ENCODE measurements around the gene RPA3. TPM values are rescaled to one million over a fixed set of nuclear protein-coding genes. Genes with fewer than 3 reads are reported as not detected.

The RPA3 gene
- total RNA-seq, 1 donor from 2014 or later: 128 TPM

GRCh38 chr7:7742223-7742622 lies 23.8 kb upstream of the RPA3 start:
- Histone ChIP-seq H3F3A (ENCODE audit: low read depth) (peaks cover 25% of the 10 kb centered on the region), H2AFZ (replicated peaks) (no peak overlapping the region), H3K4me2 (no peak overlapping the region), H3K4me1 (peaks cover 33% of the 10 kb centered on the region), H4K20me1 (ENCODE audit: low read depth) (no peaks in the 10 kb centered on the region), H3K9me3 (ENCODE audit: low read depth) (no peaks in the 10 kb centered on the region), H3K79me2 (ENCODE audit: low read depth) (no peaks in the 10 kb centered on the region), H3K27ac (no peak overlapping the region), H3K4me3 (no peak overlapping the region), H3K27me3 (no peaks in the 10 kb centered on the region), H3K9ac (no peak overlapping the region), H3K36me3 (no peaks in the 10 kb centered on the region)
- TF ChIP-seq CTCF (IDR thresholded peaks at IDR 0.05) (no peak), EZH2phosphoT487 (IDR thresholded peaks at IDR 0.05) (no peak), EZH2 (IDR thresholded peaks at IDR 0.05) (no peak)
- no peaks in the 10 kb centered on the region for H3K9me3 Mint-ChIP-seq
- no peak overlapping the region for H3K4me3 Mint-ChIP-seq
- H3K4me1 Mint-ChIP-seq: peaks cover 16% of the 10 kb centered on the region
- no peaks in the 10 kb centered on the region for H3K36me3 Mint-ChIP-seq
- DNase-seq (ENCODE audit: low spot score): no peak
- H3K27ac Mint-ChIP-seq: no peak overlapping the region
- no peaks in the 10 kb centered on the region for H3K27me3 Mint-ChIP-seq (ENCODE audit: insufficient read depth, low read depth)

DNA sequence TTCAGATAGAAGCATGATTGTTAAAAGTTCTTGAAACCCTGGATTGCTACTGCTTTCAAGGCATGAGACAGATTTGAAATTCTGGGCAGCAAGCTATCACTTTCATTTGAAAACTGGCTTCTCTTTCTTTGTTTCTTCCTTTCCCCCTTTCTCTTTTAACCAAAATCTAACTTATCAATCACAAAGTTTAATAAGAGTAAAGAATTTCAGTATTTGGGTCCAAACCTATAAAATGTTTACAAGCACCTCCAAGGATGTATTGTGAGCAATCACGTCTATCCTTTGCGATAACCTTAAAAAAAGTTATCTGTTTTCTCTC lies 21.6 kb upstream of the RPA3 start:
- Mint-ChIP-seq H3K9me3 (no peaks in the 10 kb centered on the region), H3K4me3 (no peak overlapping the region), H3K27ac (no peak overlapping the region), H3K4me1 (peaks cover 25% of the 10 kb centered on the region), H3K27me3 (ENCODE audit: insufficient read depth, low read depth) (no peaks in the 10 kb centered on the region), H3K36me3 (no peaks in the 10 kb centered on the region)
- Histone ChIP-seq H3K27ac (peak overlapping the region; percentile 11), H3K4me3 (no peak overlapping the region), H2AFZ (replicated peaks) (no peak overlapping the region), H3K36me3 (no peaks in the 10 kb centered on the region), H3K9ac (no peak overlapping the region), H4K20me1 (ENCODE audit: low read depth) (no peaks in the 10 kb centered on the region), H3F3A (ENCODE audit: low read depth) (peaks cover 38% of the 10 kb centered on the region), H3K4me2 (peak overlapping the region; percentile 50), H3K27me3 (no peaks in the 10 kb centered on the region), H3K79me2 (ENCODE audit: low read depth) (no peaks in the 10 kb centered on the region), H3K9me3 (ENCODE audit: low read depth) (no peaks in the 10 kb centered on the region), H3K4me1 (peaks cover 45% of the 10 kb centered on the region)
- no peak for TF ChIP-seq EZH2 (IDR thresholded peaks at IDR 0.05)
- TF ChIP-seq CTCF (IDR thresholded peaks at IDR 0.05): no peak
- no peak for TF ChIP-seq EZH2phosphoT487 (IDR thresholded peaks at IDR 0.05)
- DNase-seq (ENCODE audit: low spot score): no peak

GRCh38 chr7:7739204-7740036 lies 21.0 kb upstream of the RPA3 start:
- H3K36me3 ChIP-seq: no peaks in the 10 kb centered on the region
- H3K4me3 ChIP-seq: peak overlapping the region; percentile 6
- Mint-ChIP-seq H3K9me3 (no peaks in the 10 kb centered on the region), H3K36me3 (no peaks in the 10 kb centered on the region), H3K27ac (no peak overlapping the region), H3K27me3 (ENCODE audit: insufficient read depth, low read depth) (no peaks in the 10 kb centered on the region), H3K4me3 (no peak overlapping the region), H3K4me1 (peaks cover 25% of the 10 kb centered on the region)
- H3K27me3 ChIP-seq: no peaks in the 10 kb centered on the region
- peak; percentile 49 for DNase-seq (ENCODE audit: low spot score)
- no peaks in the 10 kb centered on the region for H4K20me1 ChIP-seq (ENCODE audit: low read depth)
- TF ChIP-seq EZH2phosphoT487 (IDR thresholded peaks at IDR 0.05): no peak
- TF ChIP-seq CTCF (IDR thresholded peaks at IDR 0.05): no peak
- TF ChIP-seq EZH2 (IDR thresholded peaks at IDR 0.05): no peak
- H3F3A ChIP-seq (ENCODE audit: low read depth): peaks cover 38% of the 10 kb centered on the region
- no peaks in the 10 kb centered on the region for H3K79me2 ChIP-seq (ENCODE audit: low read depth)
- H3K27ac ChIP-seq: peak overlapping the region; percentile 11
- peaks cover 45% of the 10 kb centered on the region for H3K4me1 ChIP-seq
- no peak overlapping the region for H2AFZ ChIP-seq (replicated peaks)
- H3K4me2 ChIP-seq: peak overlapping the region; percentile 50
- H3K9ac ChIP-seq: no peak overlapping the region
- no peaks in the 10 kb centered on the region for H3K9me3 ChIP-seq (ENCODE audit: low read depth)

All from neural progenitor cell (in vitro differentiated cells).